Keratinocyte (primary cell): ENCODE measurements around the gene GRIK4. TPM values are rescaled to one million over a fixed set of nuclear protein-coding genes. Genes with fewer than 3 reads are reported as not detected.

Experiments used
- DNase-seq: peaks from one replicate; pipeline ENCODE4 v3.0.0-alpha.2; 2011; ENCODE audit warnings: low read depth, missing footprints, low spot score
- FAIRE-seq: peaks from 2 replicates; lab custom pipeline; 2011; peaks lifted over from hg19 to GRCh38; lab: Jason Lieb, UNC
- H2AFZ ChIP-seq: 2 replicates; pipeline ENCODE4 v1.6.0; 2012; ENCODE audit warnings: low read length, control low read depth, inconsistent platforms; ENCODE audit not compliant: control insufficient read depth
- H3K27ac ChIP-seq: 2 replicates; pipeline ENCODE4 v1.5.1; 2011; ENCODE audit warnings: low read length; ENCODE audit not compliant: control insufficient read depth, insufficient read depth
- H3K27me3 ChIP-seq: 3 replicates; pipeline ENCODE4 v1.6.0; 2011; ENCODE audit warnings: low read length; ENCODE audit not compliant: control insufficient read depth, insufficient read depth; ENCODE audit errors: extremely low read depth
- H3K36me3 ChIP-seq, 2 experiments: 2 replicates in 1 of 2; 3 replicates in 1 of 2; pipeline ENCODE4 v1.5.1; 2011; ENCODE audit warnings: low read length in 2 of 2, mild to moderate bottlenecking in 1 of 2; ENCODE audit not compliant: control insufficient read depth in 2 of 2, insufficient read depth in 2 of 2; ENCODE audit errors: extremely low read depth in 1 of 2
- H3K4me1 ChIP-seq: 3 replicates; pipeline ENCODE4 v1.5.1; 2011; ENCODE audit warnings: low read length; ENCODE audit not compliant: control insufficient read depth, insufficient read depth; ENCODE audit errors: extremely low read depth
- H3K4me2 ChIP-seq: 3 replicates; pipeline ENCODE4 v1.6.0; 2011; ENCODE audit warnings: low read depth, low read length; ENCODE audit not compliant: control insufficient read depth, insufficient read depth; ENCODE audit errors: extremely low read depth
- H3K4me3 ChIP-seq, 3 experiments: fragments of 200-600 bp in 1 of 3; sonication (generic) in 1 of 3; 2 replicates in 2 of 3; 3 replicates in 1 of 3; pipeline ENCODE4 v1.5.1; 2011 to 2016; ENCODE audit warnings: low read length in 3 of 3, mild to moderate bottlenecking in 3 of 3, control low read depth in 2 of 3, inconsistent platforms in 1 of 3, low read depth in 1 of 3, mixed read lengths in 1 of 3, mixed run types in 1 of 3, moderate library complexity in 1 of 3; ENCODE audit not compliant: control insufficient read depth in 2 of 3, insufficient read depth in 2 of 3; ENCODE audit errors: extremely low read depth in 1 of 3
- H3K79me2 ChIP-seq: 2 replicates; pipeline ENCODE4 v1.6.0; 2012; ENCODE audit warnings: low read length; ENCODE audit not compliant: control insufficient read depth, insufficient read depth
- H3K9ac ChIP-seq: 3 replicates; pipeline ENCODE4 v1.6.0; 2011; ENCODE audit warnings: low read length; ENCODE audit not compliant: control insufficient read depth, insufficient read depth; ENCODE audit errors: extremely low read depth
- H3K9me1 ChIP-seq: 3 replicates; pipeline ENCODE4 v1.6.0; 2011; ENCODE audit warnings: low read length; ENCODE audit not compliant: control insufficient read depth, insufficient read depth; ENCODE audit errors: extremely low read depth
- H3K9me3 ChIP-seq: 2 replicates; pipeline ENCODE4 v1.5.1; 2012; ENCODE audit warnings: low read depth, low read length; ENCODE audit not compliant: control insufficient read depth
- H4K20me1 ChIP-seq: 3 replicates; pipeline ENCODE4 v1.6.0; 2011; ENCODE audit warnings: low read length; ENCODE audit not compliant: control insufficient read depth, insufficient read depth; ENCODE audit errors: extremely low read depth
- EZH2 ChIP-seq: IDR thresholded peaks from one replicate; pipeline ENCODE4 v1.6.1; 2012; ENCODE audit warnings: inconsistent platforms, mild to moderate bottlenecking, low read length, moderate library complexity
- dilution Hi-C: fragments of 300-500 bp; cut with MboI; formaldehyde crosslinking; loops from one replicate; pipeline ENCODE4 v1.7.0; 2020; ENCODE audit warnings: low sequenced_read_pairs; ENCODE audit not compliant: extremely low pct_ligation_motif_present
- polyA plus RNA-seq, 5 experiments: library from polyadenylated mRNA; depleted of rRNA in 3 of 5; stranded (reverse) in 3 of 5; stranded (forward) in 1 of 5; unstranded in 1 of 5; fragments of >200 nt; gene quantifications; 1 replicate in 1 of 5; 2 replicates in 3 of 5; 3 replicates in 1 of 5; pipeline versions ENCODE4 v1.2.1 to v1.2.3, GENCODE V29; 2011 to 2012; ENCODE audit warnings: missing spikeins in 2 of 5, low read depth in 1 of 5, low replicate concordance in 1 of 5
- TF ChIP-seq, protein P1 (sequence below), 3 experiments: IDR thresholded peaks in 1 of 3; conservative IDR thresholded peaks in 1 of 3; optimal IDR thresholded peaks in 1 of 3; 2 replicates in 2 of 3; 3 replicates in 1 of 3; pipeline versions ENCODE3 to v1.5.1; 2011; ENCODE audit warnings: low read length in 3 of 3, mild to moderate bottlenecking in 3 of 3, moderate library complexity in 2 of 3, control low read depth in 1 of 3, inconsistent platforms in 1 of 3; ENCODE audit not compliant: insufficient read depth in 2 of 3; ENCODE audit errors: extremely low read depth in 1 of 3

Gene GRIK4
- polyA plus RNA-seq, 1 donor (not counting 4 experiments of a cell fraction or from before 2014, with no cell fraction given) = not detected

DNA sequence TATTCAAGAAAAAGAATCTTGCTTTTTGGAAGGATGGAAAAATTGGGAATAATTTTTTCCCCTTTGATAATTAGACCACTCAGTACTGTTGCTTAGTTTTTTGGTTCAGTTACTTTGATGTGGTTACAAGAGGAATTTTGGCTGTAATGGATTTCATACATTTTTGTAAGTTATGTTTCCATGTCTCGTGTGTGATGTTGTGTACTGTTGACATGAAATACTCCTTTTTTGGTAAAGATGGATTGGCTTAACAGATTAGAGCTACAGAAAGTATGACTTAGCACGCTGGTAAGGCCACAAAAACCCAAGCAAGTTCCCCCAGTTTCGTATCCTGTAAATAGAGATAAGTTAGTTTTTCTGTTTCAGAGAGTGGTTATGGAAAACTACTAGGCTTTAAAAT, 524.2 kb downstream of the GRIK4 start:
- H3K27me3 ChIP-seq = no peaks in the 10 kb centered on the region
- no peak for FAIRE-seq
- DNase-seq = no peak
- dilution Hi-C loops = no loop called here
- H3K4me3 ChIP-seq = no peak overlapping the region
- H3K9me3 ChIP-seq = no peaks in the 10 kb centered on the region
- H4K20me1 ChIP-seq = no peaks in the 10 kb centered on the region
- H3K9me1 ChIP-seq = no peaks in the 10 kb centered on the region
- no peaks in the 10 kb centered on the region for H3K4me1 ChIP-seq
- no peak overlapping the region for H3K4me2 ChIP-seq
- H3K79me2 ChIP-seq = no peaks in the 10 kb centered on the region
- H3K27ac ChIP-seq = no peak overlapping the region
- no peak overlapping the region for H2AFZ ChIP-seq
- H3K9ac ChIP-seq = no peak overlapping the region
- no peak for TF ChIP-seq EZH2
- TF ChIP-seq, protein P1, sequence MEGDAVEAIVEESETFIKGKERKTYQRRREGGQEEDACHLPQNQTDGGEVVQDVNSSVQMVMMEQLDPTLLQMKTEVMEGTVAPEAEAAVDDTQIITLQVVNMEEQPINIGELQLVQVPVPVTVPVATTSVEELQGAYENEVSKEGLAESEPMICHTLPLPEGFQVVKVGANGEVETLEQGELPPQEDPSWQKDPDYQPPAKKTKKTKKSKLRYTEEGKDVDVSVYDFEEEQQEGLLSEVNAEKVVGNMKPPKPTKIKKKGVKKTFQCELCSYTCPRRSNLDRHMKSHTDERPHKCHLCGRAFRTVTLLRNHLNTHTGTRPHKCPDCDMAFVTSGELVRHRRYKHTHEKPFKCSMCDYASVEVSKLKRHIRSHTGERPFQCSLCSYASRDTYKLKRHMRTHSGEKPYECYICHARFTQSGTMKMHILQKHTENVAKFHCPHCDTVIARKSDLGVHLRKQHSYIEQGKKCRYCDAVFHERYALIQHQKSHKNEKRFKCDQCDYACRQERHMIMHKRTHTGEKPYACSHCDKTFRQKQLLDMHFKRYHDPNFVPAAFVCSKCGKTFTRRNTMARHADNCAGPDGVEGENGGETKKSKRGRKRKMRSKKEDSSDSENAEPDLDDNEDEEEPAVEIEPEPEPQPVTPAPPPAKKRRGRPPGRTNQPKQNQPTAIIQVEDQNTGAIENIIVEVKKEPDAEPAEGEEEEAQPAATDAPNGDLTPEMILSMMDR (optimal IDR thresholded peaks at IDR 0.05 in 1 of 3, IDR thresholded peaks at IDR 0.05 in 1 of 3, conservative IDR thresholded peaks at IDR 0.05 in 1 of 3; ENCODE audit: extremely low read depth in 1 of 3, insufficient read depth in 2 of 3, low read length in 3 of 3) = no peak
- H3K36me3 ChIP-seq = no peaks in the 10 kb centered on the region

DNA sequence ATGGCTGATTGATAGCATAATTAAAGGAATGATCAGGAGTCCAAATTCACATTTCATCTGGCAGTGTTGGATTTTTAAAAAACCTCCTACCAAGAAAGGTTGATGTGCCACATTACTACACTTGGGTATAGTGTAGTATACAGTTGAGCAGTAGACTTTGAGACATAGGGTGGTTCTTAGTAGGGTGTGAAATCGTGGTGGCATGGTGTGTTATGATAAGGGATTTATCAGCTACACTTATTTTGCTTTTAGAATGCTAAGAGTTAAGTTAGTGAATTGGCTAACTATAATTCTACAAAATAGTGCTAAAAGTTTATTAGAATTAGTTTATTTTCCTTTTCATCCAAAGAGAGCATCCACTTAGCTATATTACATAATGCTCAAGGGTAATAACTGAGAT, 525.5 kb downstream of the GRIK4 start:
- Histone ChIP-seq H4K20me1 (no peaks in the 10 kb centered on the region), H3K4me2 (no peak overlapping the region), H3K9me1 (no peaks in the 10 kb centered on the region), H2AFZ (no peak overlapping the region), H3K36me3 (no peaks in the 10 kb centered on the region), H3K27me3 (no peaks in the 10 kb centered on the region), H3K9me3 (no peaks in the 10 kb centered on the region), H3K4me1 (no peaks in the 10 kb centered on the region), H3K9ac (no peak overlapping the region), H3K79me2 (no peaks in the 10 kb centered on the region), H3K4me3 (no peak overlapping the region), H3K27ac (no peak overlapping the region)
- no peak for FAIRE-seq
- DNase-seq = no peak
- TF ChIP-seq EZH2 = no peak
- TF ChIP-seq, protein P1 (optimal IDR thresholded peaks at IDR 0.05 in 1 of 3, IDR thresholded peaks at IDR 0.05 in 1 of 3, conservative IDR thresholded peaks at IDR 0.05 in 1 of 3; ENCODE audit: extremely low read depth in 1 of 3, insufficient read depth in 2 of 3, low read length in 3 of 3) = no peak
- dilution Hi-C loops = no loop called here

Other genes with a start within 250 kb of the GRIK4 start
- 2.7 to 4.0 TPM (median 3.7 TPM) in 3 replicates for gene TLCD5, start 186.4 kb upstream of the GRIK4 start, polyA plus RNA-seq
- gene ARHGEF12, start 175.3 kb upstream of the GRIK4 start, polyA plus RNA-seq = 22.1 to 28.8 TPM (median 25.3 TPM) in 3 replicates